ENCODE results near the gene RGS14. TPM values are rescaled to one million over a fixed set of nuclear protein-coding genes. Genes with fewer than 3 reads are reported as not detected.
A peak's percentile ranks its signal among the peaks of the same experiment; 100 is the strongest.

Gene RGS14
- total RNA-seq, 1 donor from 2014 or later: 6.2 TPM

DNA sequence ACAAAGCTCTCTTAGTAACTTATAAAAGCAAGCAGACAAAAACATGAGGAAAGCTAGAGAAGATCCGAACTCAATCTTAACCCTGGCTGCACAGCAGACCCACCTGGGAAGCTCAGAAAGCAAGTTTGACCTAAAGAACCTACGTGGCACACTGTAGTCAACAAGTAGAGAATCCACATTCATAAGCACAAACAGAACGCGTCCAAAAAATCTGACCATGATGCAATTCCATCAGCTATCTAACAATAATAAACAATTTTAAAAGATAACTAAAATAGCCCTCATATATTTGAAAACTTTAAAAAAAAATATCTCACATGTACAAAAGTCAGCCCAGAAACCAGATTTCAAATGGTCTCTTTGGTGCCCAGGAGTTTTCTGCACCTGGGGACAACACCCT lies 10.9 kb upstream of the RGS14 start:
- no peak for DNase-seq (ENCODE audit: extremely low spot score, unreplicated experiment)
- no peaks in the 10 kb centered on the region for H3K27me3 Mint-ChIP-seq (ENCODE audit: unreplicated experiment)

DNA sequence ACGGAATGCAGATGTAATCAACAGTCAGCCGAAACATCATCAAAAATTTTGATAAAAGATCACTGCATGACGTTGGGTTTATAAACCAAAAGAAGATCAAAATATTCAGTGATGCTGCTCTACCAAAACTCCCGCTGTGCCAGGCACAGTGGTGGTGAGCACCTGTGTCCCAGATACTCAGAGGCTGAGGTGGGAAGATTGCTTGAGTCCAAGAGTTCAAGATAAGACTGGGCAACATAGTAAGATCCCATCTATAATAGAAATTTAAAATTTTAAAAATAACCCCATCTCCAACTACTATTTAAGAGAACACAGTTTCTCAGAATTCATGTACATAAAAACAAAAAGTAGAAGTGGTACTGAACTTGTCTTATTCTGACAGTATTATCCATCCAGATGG lies 10.0 kb upstream of the RGS14 start:
- no peak overlapping the region for H3K4me3 Mint-ChIP-seq (ENCODE audit: unreplicated experiment)
- no peaks in the 10 kb centered on the region for H3K9me3 Mint-ChIP-seq (ENCODE audit: unreplicated experiment)
- no peaks in the 10 kb centered on the region for H3K27me3 Mint-ChIP-seq (ENCODE audit: unreplicated experiment)
- no peak for DNase-seq (ENCODE audit: extremely low spot score, unreplicated experiment)
- H3K36me3 Mint-ChIP-seq (ENCODE audit: unreplicated experiment): peaks cover 2% of the 10 kb centered on the region
- H3K27ac Mint-ChIP-seq (ENCODE audit: unreplicated experiment): no peak overlapping the region
- peaks cover 28% of the 10 kb centered on the region for H3K4me1 Mint-ChIP-seq (ENCODE audit: unreplicated experiment)
- TF ChIP-seq, protein P1, sequence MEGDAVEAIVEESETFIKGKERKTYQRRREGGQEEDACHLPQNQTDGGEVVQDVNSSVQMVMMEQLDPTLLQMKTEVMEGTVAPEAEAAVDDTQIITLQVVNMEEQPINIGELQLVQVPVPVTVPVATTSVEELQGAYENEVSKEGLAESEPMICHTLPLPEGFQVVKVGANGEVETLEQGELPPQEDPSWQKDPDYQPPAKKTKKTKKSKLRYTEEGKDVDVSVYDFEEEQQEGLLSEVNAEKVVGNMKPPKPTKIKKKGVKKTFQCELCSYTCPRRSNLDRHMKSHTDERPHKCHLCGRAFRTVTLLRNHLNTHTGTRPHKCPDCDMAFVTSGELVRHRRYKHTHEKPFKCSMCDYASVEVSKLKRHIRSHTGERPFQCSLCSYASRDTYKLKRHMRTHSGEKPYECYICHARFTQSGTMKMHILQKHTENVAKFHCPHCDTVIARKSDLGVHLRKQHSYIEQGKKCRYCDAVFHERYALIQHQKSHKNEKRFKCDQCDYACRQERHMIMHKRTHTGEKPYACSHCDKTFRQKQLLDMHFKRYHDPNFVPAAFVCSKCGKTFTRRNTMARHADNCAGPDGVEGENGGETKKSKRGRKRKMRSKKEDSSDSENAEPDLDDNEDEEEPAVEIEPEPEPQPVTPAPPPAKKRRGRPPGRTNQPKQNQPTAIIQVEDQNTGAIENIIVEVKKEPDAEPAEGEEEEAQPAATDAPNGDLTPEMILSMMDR (IDR thresholded peaks at IDR 0.05): no peak

More for the DNA sequence above, 10.9 kb upstream of the RGS14 start:
- TF ChIP-seq, protein P1 (IDR thresholded peaks at IDR 0.05): no peak
- Mint-ChIP-seq H3K27ac (ENCODE audit: unreplicated experiment) (no peak overlapping the region), H3K4me3 (ENCODE audit: unreplicated experiment) (no peak overlapping the region), H3K9me3 (ENCODE audit: unreplicated experiment) (no peaks in the 10 kb centered on the region), H3K4me1 (ENCODE audit: unreplicated experiment) (peaks cover 25% of the 10 kb centered on the region), H3K36me3 (ENCODE audit: unreplicated experiment) (peaks cover 2% of the 10 kb centered on the region)

DNA sequence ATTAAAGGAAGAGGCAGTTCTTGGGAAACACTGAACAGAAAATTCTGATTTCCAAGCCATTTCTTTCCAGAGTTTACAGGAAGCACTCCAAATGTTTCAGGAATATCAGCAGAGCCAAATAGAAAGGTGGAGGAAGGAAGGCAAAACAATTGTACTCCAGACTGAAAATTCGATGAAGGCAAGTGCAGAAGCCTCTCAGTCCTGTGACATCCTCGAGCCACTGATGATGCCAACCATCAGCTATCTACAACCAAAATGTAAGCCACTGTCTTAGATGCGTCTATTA lies 8.4 kb upstream of the RGS14 start:
- Mint-ChIP-seq H3K4me1 (ENCODE audit: unreplicated experiment) (peaks cover 28% of the 10 kb centered on the region), H3K36me3 (ENCODE audit: unreplicated experiment) (no peaks in the 10 kb centered on the region), H3K4me3 (ENCODE audit: unreplicated experiment) (peak overlapping the region; percentile 98), H3K27me3 (ENCODE audit: unreplicated experiment) (no peaks in the 10 kb centered on the region), H3K27ac (ENCODE audit: unreplicated experiment) (no peak overlapping the region), H3K9me3 (ENCODE audit: unreplicated experiment) (no peaks in the 10 kb centered on the region)
- DNase-seq (ENCODE audit: extremely low spot score, unreplicated experiment): no peak
- TF ChIP-seq, protein P1 (IDR thresholded peaks at IDR 0.05): no peak

- peak overlapping the region; percentile 49 for H3K27ac Mint-ChIP-seq (ENCODE audit: unreplicated experiment)
- H3K4me1 Mint-ChIP-seq (ENCODE audit: unreplicated experiment): peaks cover 28% of the 10 kb centered on the region
- peak overlapping the region; percentile 98 for H3K4me3 Mint-ChIP-seq (ENCODE audit: unreplicated experiment)
- TF ChIP-seq, protein P1 (IDR thresholded peaks at IDR 0.05): no peak
- H3K9me3 Mint-ChIP-seq (ENCODE audit: unreplicated experiment): no peaks in the 10 kb centered on the region
- peaks cover 3% of the 10 kb centered on the region for H3K27me3 Mint-ChIP-seq (ENCODE audit: unreplicated experiment)
- DNase-seq (ENCODE audit: extremely low spot score, unreplicated experiment): no peak
- H3K36me3 Mint-ChIP-seq (ENCODE audit: unreplicated experiment): no peaks in the 10 kb centered on the region
Observed at GRCh38 chr5:177349762-177350161, 8.0 kb upstream of the RGS14 start.

- H3K27me3 Mint-ChIP-seq (ENCODE audit: unreplicated experiment): peaks cover 4% of the 10 kb centered on the region
Observed at GRCh38 chr5:177350776-177351391, 6.8 kb upstream of the RGS14 start.

More at GRCh38 chr5:177350776-177351391, 6.8 kb upstream of the RGS14 start:
- H3K9me3 Mint-ChIP-seq (ENCODE audit: unreplicated experiment): no peaks in the 10 kb centered on the region
- peak overlapping the region; percentile 98 for H3K4me3 Mint-ChIP-seq (ENCODE audit: unreplicated experiment)
- TF ChIP-seq, protein P1 (IDR thresholded peaks at IDR 0.05): no peak
- peak overlapping the region; percentile 100 for H3K27ac Mint-ChIP-seq (ENCODE audit: unreplicated experiment)
- peaks cover 28% of the 10 kb centered on the region for H3K4me1 Mint-ChIP-seq (ENCODE audit: unreplicated experiment)
- no peak for DNase-seq (ENCODE audit: extremely low spot score, unreplicated experiment)
- H3K36me3 Mint-ChIP-seq (ENCODE audit: unreplicated experiment): no peaks in the 10 kb centered on the region
